Fibroblast of skin of back (primary cell): Measurements from ENCODE around the gene GAS6.

Experiments
- DNase-seq: peaks from one replicate; pipeline ENCODE4 v3.0.0-alpha.2; 2013

The GAS6 gene

GRCh38 chr13:113887700-113888201, 23.9 kb upstream of the GAS6 start:
- no peak for DNase-seq

- no peak for DNase-seq
Observed at GRCh38 chr13:113886561-113887112, 22.8 kb upstream of the GAS6 start.

DNA sequence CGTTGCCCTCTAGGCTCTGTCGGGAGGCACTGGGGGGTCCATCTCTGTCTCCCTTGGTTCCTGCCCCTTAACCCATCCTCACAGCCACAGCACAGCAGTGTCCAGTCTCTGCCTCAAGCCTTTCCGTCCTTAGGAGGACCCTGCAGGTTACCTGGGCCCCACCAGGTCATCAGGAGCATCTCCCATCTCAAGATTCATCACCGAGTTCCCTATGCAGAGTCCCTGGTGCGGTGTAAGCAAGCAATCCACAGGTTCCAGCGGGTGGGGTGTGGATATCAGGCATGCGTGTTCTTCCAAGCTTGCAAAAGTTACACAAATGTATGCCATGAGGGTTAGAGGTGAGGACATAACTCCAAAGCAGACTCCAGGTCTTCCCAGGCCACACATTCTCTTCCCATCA, 20.9 kb upstream of the GAS6 start:
- no peak for DNase-seq

GRCh38 chr13:113883921-113884804, 20.3 kb upstream of the GAS6 start:
- no peak for DNase-seq

DNA sequence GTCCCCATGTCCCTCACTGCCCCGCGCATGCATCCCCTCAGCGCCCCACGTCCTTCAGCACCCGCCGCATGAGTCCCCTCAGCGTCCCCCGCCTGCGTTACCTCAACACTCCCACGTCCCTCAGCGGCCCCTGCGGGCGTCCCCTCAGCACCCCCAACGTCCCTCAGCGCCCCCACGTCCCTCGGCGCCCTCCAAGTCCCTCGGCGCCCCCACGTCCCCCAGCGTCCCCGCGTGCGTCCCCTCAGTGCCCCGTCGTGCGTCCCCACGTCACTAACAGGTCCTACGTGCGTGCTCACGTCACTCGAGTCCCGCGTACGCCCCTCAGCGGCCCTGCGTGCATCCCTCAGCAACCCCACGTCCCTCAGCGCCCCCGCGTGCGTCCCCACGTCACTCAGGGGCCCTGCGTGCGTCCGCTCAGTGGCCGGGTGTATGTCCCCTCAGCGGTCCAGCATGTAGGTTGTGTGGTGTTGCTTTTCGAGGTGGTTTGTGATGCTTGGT, 19.5 kb upstream of the GAS6 start:
- no peak for DNase-seq

GRCh38 chr13:113882716-113883115, 18.8 kb upstream of the GAS6 start:
- no peak for DNase-seq

DNA sequence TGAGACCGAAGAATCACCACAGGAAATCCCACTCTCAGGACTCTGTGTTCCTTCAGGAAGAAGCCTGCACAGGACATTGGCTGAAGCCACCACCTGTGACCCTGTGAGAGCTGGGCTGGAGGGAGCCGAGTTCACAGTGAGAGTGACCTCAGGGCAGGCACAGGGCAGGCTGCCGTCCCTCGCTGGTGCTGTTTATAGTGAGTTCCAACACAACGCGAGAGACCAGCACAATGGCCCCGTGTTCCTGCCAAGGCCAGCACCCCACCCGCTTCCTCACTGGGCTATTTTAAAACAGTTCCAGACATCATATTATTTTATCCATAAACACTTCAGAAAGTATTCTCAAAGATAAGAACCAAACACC, 18.4 kb upstream of the GAS6 start:
- no peak for DNase-seq

- DNase-seq, result no peak
Observed at GRCh38 chr13:113881614-113882266, 17.9 kb upstream of the GAS6 start.

- DNase-seq, result no peak
Observed at GRCh38 chr13:113880651-113881611, 17.1 kb upstream of the GAS6 start.

GRCh38 chr13:113879494-113880360, 15.9 kb upstream of the GAS6 start:
- DNase-seq, result no peak

DNA sequence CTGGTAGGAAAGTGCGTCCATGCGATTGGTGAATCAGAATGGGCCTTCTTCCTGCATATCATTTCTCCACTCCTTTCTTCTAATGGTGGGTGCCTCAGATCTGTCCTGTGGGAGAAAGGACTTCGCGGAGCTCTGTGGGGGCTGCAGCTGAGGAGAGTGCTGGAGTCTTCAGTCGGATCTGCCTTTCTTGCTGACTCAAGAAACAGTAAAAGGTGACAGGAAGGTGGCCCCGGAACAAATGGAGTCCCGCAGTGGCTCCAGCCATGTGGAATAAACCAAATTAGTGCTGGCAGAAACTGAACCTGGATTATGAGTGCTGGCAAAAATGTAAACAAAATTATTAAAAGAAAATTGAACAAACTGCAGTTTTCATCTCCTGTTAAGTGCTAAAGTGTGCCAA, 15.1 kb upstream of the GAS6 start:
- DNase-seq, result no peak

GRCh38 chr13:113877149-113877990, 13.5 kb upstream of the GAS6 start:
- DNase-seq, result no peak

DNA sequence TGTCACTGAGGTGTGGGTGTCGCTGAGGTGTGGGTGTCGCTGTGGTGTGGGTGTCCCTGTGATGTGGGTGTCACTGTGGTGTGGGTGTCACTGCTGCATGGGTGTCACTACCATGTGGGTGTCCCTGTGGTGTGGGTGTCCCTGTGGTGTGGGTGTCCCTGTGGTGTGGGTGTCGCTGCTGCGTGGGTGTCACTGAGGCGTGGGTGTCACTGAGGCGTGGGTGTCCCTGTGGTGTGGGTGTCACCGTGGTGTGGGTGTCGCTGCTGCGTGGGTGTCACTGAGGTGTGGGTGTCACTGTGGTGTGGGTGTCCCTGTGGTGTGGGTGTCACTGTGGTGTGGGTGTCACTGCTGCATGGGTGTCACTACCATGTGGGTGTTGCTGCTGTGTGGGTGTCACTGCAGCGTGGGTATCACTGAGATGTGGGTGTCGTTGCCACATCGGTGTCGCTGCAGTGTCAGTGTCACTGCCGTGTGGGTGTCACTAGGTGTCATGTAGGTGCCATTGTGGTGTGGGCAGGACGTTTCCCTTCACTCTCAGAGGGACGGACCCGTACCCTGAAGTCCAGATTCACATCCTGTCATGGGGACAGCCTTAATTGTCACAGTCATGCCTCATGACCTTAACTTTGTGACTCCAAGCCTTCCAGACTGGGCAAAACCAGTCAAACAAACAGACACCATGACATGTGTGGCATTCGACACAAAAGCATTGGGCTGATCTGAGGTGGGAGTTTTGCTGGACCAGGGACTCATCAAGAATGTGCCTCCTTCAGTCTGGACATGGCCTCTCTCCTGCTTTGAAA, 12.7 kb upstream of the GAS6 start:
- DNase-seq, result no peak

DNA sequence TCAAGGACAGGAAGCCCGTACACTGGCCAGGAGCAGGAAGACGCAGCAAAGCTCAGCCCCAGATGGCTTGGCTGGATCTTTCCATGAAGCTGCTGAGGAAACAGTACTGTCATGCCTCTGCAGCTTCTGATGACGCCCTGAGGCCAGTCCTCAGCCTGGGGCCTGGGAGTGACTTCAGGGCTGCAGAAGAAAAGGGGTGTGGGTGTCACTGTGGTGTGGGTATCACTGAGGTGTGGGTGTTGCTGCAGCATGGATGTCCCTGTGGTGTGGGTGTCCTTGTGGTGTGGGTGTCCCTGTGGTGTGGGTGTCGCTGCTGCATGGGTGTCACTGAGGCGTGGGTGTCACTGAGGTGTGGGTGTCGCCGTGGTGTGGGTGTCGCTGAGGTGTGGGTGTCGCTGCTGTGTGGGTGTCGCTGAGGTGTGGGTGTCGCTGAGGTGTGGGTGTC, 12.0 kb upstream of the GAS6 start:
- no peak for DNase-seq

DNA sequence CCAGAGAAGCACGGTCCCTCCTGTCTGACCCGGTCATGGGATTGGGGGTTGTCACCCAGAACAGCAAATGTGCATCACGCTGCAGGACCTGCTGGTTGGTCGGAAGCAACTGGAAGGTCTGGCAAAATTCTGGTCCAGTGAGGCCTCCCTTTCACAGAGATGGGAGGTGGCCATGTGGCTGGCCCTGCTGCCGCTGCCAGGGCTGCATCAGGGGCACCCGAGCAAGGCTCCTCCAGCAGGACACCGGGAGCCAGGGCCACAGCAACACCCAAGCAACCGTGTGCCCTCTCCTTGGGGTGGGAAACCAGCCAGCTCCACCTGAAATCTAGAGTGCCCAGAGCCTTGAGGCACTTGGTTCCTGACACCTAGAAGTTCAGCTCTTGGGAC, 11.5 kb upstream of the GAS6 start:
- no peak for DNase-seq

GRCh38 chr13:113874579-113875428, 10.9 kb upstream of the GAS6 start:
- no peak for DNase-seq

DNA sequence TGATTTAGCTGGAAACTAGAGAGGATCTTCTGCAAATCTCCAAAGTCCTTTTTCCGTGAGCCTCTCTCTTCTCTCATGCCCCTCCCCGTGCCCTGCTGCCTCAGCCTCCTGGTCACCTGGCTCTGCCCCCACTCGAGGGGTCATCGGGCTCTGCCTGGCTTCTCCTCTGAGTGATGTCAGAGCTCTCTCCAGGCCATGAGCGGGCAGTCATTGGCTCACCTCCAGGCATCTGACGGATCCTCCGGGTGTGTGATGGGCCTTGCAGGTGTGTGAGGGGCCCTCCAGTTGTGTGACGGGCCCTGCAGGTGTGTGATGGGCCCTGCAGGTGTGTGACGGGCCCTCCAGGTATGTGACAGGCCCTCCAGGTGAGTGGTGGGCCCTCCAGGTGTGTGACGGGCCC, 10.3 kb upstream of the GAS6 start:
- DNase-seq, result no peak

GRCh38 chr13:113869263-113869662, 5.4 kb upstream of the GAS6 start:
- no peak for DNase-seq
